HG03045 (cell line): ENCODE data around the gene SLC25A5.
"Not testable (repeated sequence)": the region's sequence is repeated elsewhere in the genome, so short reads cannot be mapped to it uniquely, and the experiment has no call there.

Experiments
- ATAC-seq: cut with Tn5 transposase; IDR thresholded peaks from one replicate; pipeline ENCODE4 v1.9.1; 2021; ENCODE audit warnings: mild to moderate bottlenecking, moderate library complexity; ENCODE audit not compliant: unreplicated experiment

The SLC25A5 gene

GRCh38 chrX:119475389-119476101 lies 7.3 kb downstream of the SLC25A5 start:
- no peak for ATAC-seq

GRCh38 chrX:119477812-119478232 lies 9.6 kb downstream of the SLC25A5 start:
- ATAC-seq: no peak

GRCh38 chrX:119478504-119478903 lies 10.3 kb downstream of the SLC25A5 start:
- no peak for ATAC-seq

- ATAC-seq: no peak
Observed at GRCh38 chrX:119479845-119480244, 11.6 kb downstream of the SLC25A5 start.

- ATAC-seq: no peak
Observed at GRCh38 chrX:119481323-119481801, 13.1 kb downstream of the SLC25A5 start.

- ATAC-seq: no peak
Observed at GRCh38 chrX:119482041-119482440, 13.8 kb downstream of the SLC25A5 start.

- peak; percentile 73 for ATAC-seq
Observed at GRCh38 chrX:119482481-119483480, 14.5 kb downstream of the SLC25A5 start.

GRCh38 chrX:119486745-119487144 lies 18.5 kb downstream of the SLC25A5 start:
- no peak for ATAC-seq

- not testable (repeated sequence) for ATAC-seq
Observed at GRCh38 chrX:119487766-119488165, 19.5 kb downstream of the SLC25A5 start.

- ATAC-seq: no peak
Observed at GRCh38 chrX:119488749-119489148, 20.5 kb downstream of the SLC25A5 start.

- ATAC-seq: no peak
Observed at GRCh38 chrX:119489212-119490074, 21.2 kb downstream of the SLC25A5 start.

GRCh38 chrX:119492463-119492862 lies 24.2 kb downstream of the SLC25A5 start:
- ATAC-seq: no peak

- ATAC-seq: not testable (repeated sequence)
Observed at GRCh38 chrX:119493851-119494495, 25.7 kb downstream of the SLC25A5 start.

- ATAC-seq: no peak
Observed at GRCh38 chrX:119495734-119496726, 27.8 kb downstream of the SLC25A5 start.

GRCh38 chrX:119497185-119497584 lies 28.9 kb downstream of the SLC25A5 start:
- no peak for ATAC-seq

GRCh38 chrX:119500061-119500800 lies 32.0 kb downstream of the SLC25A5 start:
- ATAC-seq: no peak

- no peak for ATAC-seq
Observed at GRCh38 chrX:119501511-119502148, 33.4 kb downstream of the SLC25A5 start.
